ENCODE measurements around the gene STRN3.

DNA sequence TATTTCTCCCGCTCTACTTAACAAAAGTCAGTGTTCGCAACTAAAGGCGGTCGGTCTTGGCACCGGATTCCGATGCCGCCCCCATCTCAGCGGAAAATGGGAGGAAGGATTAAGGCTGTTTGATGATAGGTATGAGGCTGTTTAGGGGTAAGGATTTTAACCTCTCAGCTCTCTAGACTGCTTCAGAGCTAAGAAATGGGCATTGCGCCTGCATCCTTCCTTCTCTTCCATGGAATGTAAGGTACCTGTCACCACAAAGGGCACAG lies 150.5 kb downstream of the STRN3 start:
- TF ChIP-seq CTCF (IDR thresholded peaks at IDR 0.05) (no peak), POLR2A (IDR thresholded peaks at IDR 0.05) (no peak)

Data from vagina (tissue), 2 donors.